GM21619 (cell line): ENCODE results near the gene ARHGAP24.

ENCODE experiments used
- ATAC-seq: cut with Tn5 transposase; IDR thresholded peaks from one replicate; pipeline ENCODE4 v1.9.1; 2021; ENCODE audit not compliant: unreplicated experiment

The ARHGAP24 gene

GRCh38 chr4:85684676-85685075 lies 209.7 kb downstream of the ARHGAP24 start:
- no peak for ATAC-seq

GRCh38 chr4:85686398-85686797 lies 211.4 kb downstream of the ARHGAP24 start:
- no peak for ATAC-seq

- ATAC-seq: no peak
Measured at GRCh38 chr4:85688055-85688740, 213.2 kb downstream of the ARHGAP24 start.

- no peak for ATAC-seq
Measured at GRCh38 chr4:85696661-85697060, 221.7 kb downstream of the ARHGAP24 start.

- ATAC-seq: no peak
Measured at GRCh38 chr4:85697854-85698253, 222.9 kb downstream of the ARHGAP24 start.

GRCh38 chr4:85700362-85700761 lies 225.4 kb downstream of the ARHGAP24 start:
- ATAC-seq: no peak

GRCh38 chr4:85701861-85702321 lies 226.9 kb downstream of the ARHGAP24 start:
- peak; percentile 99 for ATAC-seq

GRCh38 chr4:85703096-85703495 lies 228.1 kb downstream of the ARHGAP24 start:
- ATAC-seq: no peak

GRCh38 chr4:85707611-85708010 lies 232.7 kb downstream of the ARHGAP24 start:
- peak; percentile 81 for ATAC-seq

GRCh38 chr4:85708468-85708867 lies 233.5 kb downstream of the ARHGAP24 start:
- no peak for ATAC-seq

GRCh38 chr4:85713005-85713404 lies 238.1 kb downstream of the ARHGAP24 start:
- no peak for ATAC-seq

GRCh38 chr4:85715991-85716737 lies 241.2 kb downstream of the ARHGAP24 start:
- no peak for ATAC-seq

GRCh38 chr4:85717351-85717750 lies 242.4 kb downstream of the ARHGAP24 start:
- no peak for ATAC-seq

- no peak for ATAC-seq
Measured at GRCh38 chr4:85717847-85718246, 242.9 kb downstream of the ARHGAP24 start.

GRCh38 chr4:85720735-85721134 lies 245.8 kb downstream of the ARHGAP24 start:
- ATAC-seq: no peak

GRCh38 chr4:85722401-85722800 lies 247.5 kb downstream of the ARHGAP24 start:
- no peak for ATAC-seq

GRCh38 chr4:85722807-85723206 lies 247.9 kb downstream of the ARHGAP24 start:
- no peak for ATAC-seq

- peak; percentile 42 for ATAC-seq
Measured at GRCh38 chr4:85724791-85725563, 250.0 kb downstream of the ARHGAP24 start.

- ATAC-seq: peak; percentile 86
Measured at GRCh38 chr4:85725721-85726170, 250.8 kb downstream of the ARHGAP24 start.

GRCh38 chr4:85726555-85726954 lies 251.6 kb downstream of the ARHGAP24 start:
- ATAC-seq: no peak

GRCh38 chr4:85728464-85728863 lies 253.5 kb downstream of the ARHGAP24 start:
- no peak for ATAC-seq
